ENCODE measurements around the gene USP47. TPM values are rescaled to one million over a fixed set of nuclear protein-coding genes. Genes with fewer than 3 reads are reported as not detected.

The USP47 gene
- total and polyA plus RNA-seq, 2 of the 8 experiments (the other 6 are each of a cell fraction or from before 2014, with no cell fraction given) = 4.2 to 21.3 TPM

- TF ChIP-seq PHF8 (conservative IDR thresholded peaks at IDR 0.05; ENCODE audit: low read depth, low read length) (no peak), SP2 (IDR thresholded peaks at IDR 0.05; ENCODE audit: low read length) (no peak)
Measured at GRCh38 chr11:11981364-11981763, 139.6 kb downstream of the USP47 start (continued).
